PFSK-1 (cell line): Measurements from ENCODE around the gene GPHA2.

Experiments used
- FOXP2 ChIP-seq: optimal IDR thresholded peaks from 2 replicates; pipeline ENCODE3; 2011; ENCODE audit warnings: borderline replicate concordance, control low read depth, inconsistent platforms; ENCODE audit not compliant: insufficient read depth; ENCODE audit errors: extremely low read length, extremely low read depth
- POLR2AphosphoS5 ChIP-seq: IDR thresholded peaks from 2 replicates; pipeline ENCODE4 v1.6.1; 2012; ENCODE audit warnings: low read depth, mild to moderate bottlenecking, control low read depth, low read length, moderate library complexity
- SIN3A ChIP-seq: IDR thresholded peaks from 2 replicates; pipeline ENCODE4 v1.6.1; 2012; ENCODE audit warnings: mild to moderate bottlenecking, low read length, moderate library complexity, borderline replicate concordance; ENCODE audit not compliant: insufficient read depth
- TAF1 ChIP-seq: IDR thresholded peaks from 2 replicates; pipeline ENCODE4 v1.6.1; 2012; ENCODE audit warnings: low read length, control low read depth, borderline replicate concordance; ENCODE audit not compliant: insufficient read depth
- TF ChIP-seq, protein P1 (sequence below), 2 experiments: IDR thresholded peaks; 2 replicates each; pipeline versions ENCODE4 v1.6.1 to v1.8.0; 2011 to 2012; ENCODE audit warnings: low read depth in 2 of 2, low read length in 2 of 2, control low read depth in 1 of 2, inconsistent platforms in 1 of 2, mild to moderate bottlenecking in 1 of 2, moderate library complexity in 1 of 2; ENCODE audit not compliant: insufficient read depth in 1 of 2

The GPHA2 gene

GRCh38 chr11:64892411-64892831 lies 43.3 kb downstream of the GPHA2 start:
- TF ChIP-seq TAF1: no peak
- TF ChIP-seq FOXP2: no peak
- no peak for TF ChIP-seq POLR2AphosphoS5
- TF ChIP-seq, protein P1, sequence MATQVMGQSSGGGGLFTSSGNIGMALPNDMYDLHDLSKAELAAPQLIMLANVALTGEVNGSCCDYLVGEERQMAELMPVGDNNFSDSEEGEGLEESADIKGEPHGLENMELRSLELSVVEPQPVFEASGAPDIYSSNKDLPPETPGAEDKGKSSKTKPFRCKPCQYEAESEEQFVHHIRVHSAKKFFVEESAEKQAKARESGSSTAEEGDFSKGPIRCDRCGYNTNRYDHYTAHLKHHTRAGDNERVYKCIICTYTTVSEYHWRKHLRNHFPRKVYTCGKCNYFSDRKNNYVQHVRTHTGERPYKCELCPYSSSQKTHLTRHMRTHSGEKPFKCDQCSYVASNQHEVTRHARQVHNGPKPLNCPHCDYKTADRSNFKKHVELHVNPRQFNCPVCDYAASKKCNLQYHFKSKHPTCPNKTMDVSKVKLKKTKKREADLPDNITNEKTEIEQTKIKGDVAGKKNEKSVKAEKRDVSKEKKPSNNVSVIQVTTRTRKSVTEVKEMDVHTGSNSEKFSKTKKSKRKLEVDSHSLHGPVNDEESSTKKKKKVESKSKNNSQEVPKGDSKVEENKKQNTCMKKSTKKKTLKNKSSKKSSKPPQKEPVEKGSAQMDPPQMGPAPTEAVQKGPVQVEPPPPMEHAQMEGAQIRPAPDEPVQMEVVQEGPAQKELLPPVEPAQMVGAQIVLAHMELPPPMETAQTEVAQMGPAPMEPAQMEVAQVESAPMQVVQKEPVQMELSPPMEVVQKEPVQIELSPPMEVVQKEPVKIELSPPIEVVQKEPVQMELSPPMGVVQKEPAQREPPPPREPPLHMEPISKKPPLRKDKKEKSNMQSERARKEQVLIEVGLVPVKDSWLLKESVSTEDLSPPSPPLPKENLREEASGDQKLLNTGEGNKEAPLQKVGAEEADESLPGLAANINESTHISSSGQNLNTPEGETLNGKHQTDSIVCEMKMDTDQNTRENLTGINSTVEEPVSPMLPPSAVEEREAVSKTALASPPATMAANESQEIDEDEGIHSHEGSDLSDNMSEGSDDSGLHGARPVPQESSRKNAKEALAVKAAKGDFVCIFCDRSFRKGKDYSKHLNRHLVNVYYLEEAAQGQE (IDR thresholded peaks at IDR 0.05; ENCODE audit: insufficient read depth in 1 of 2, low read depth in 2 of 2, low read length in 2 of 2): no peak
- TF ChIP-seq SIN3A: no peak

DNA sequence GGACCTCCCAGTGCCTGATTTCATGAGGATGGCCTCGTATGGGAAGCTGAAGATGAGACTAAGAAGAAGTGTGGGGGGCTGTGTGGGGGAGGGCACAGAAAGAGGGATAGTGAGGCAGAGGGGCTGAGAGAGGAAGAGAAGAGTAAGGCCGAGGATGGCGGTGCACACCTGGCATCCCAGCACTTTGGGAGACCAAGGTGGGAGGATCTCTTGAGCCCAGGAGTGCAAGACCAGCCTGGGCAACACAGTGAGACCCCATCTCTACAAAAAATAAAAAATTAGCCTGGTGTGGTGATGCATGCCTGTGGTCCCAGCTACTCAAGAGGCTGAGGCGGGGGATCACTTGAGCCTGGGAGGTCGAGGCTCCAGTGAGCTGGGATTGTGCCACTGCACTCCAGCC lies 43.8 kb downstream of the GPHA2 start:
- TF ChIP-seq TAF1 (no peak), POLR2AphosphoS5 (no peak)

DNA sequence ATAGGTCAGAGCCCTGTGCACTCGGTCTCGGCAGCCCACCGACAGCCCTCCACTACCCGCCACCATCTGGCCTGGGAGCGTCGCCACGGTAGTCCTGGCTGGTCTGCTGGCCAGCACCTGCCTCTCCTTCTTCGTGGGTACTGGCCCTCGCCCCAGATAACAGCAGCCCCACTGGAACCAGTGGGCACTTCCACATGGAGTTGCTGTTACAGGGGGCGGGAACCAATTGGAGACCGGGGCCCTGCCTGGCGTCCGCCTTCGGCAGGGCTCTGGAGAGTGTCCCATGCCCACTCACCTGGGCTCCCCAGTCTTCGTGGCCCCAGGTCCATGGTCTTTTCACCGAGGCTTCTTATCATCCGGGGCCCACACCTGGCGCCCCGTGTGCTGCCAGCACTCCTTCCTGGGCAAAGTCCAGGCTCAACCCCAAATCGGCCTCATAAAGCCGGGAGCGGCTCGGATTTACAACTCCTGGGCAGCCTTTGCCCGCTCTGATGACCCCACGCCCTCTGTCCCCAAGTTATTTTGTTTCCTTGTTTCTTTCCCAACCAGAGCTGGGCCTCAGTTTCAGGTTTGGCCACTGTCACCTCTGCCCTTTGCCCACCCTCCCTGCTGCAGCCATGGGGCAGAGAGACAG lies 44.4 kb downstream of the GPHA2 start:
- TF ChIP-seq FOXP2: no peak
- no peak for TF ChIP-seq POLR2AphosphoS5
- no peak for TF ChIP-seq SIN3A
- no peak for TF ChIP-seq TAF1
- TF ChIP-seq, protein P1 (IDR thresholded peaks at IDR 0.05; ENCODE audit: insufficient read depth in 1 of 2, low read depth in 2 of 2, low read length in 2 of 2): no peak

- TF ChIP-seq FOXP2: no peak
- TF ChIP-seq POLR2AphosphoS5: no peak
- TF ChIP-seq SIN3A: no peak
- TF ChIP-seq TAF1: no peak
- TF ChIP-seq, protein P1 (IDR thresholded peaks at IDR 0.05; ENCODE audit: insufficient read depth in 1 of 2, low read depth in 2 of 2, low read length in 2 of 2): no peak
Measured at GRCh38 chr11:64890522-64890939, 45.2 kb downstream of the GPHA2 start.

DNA sequence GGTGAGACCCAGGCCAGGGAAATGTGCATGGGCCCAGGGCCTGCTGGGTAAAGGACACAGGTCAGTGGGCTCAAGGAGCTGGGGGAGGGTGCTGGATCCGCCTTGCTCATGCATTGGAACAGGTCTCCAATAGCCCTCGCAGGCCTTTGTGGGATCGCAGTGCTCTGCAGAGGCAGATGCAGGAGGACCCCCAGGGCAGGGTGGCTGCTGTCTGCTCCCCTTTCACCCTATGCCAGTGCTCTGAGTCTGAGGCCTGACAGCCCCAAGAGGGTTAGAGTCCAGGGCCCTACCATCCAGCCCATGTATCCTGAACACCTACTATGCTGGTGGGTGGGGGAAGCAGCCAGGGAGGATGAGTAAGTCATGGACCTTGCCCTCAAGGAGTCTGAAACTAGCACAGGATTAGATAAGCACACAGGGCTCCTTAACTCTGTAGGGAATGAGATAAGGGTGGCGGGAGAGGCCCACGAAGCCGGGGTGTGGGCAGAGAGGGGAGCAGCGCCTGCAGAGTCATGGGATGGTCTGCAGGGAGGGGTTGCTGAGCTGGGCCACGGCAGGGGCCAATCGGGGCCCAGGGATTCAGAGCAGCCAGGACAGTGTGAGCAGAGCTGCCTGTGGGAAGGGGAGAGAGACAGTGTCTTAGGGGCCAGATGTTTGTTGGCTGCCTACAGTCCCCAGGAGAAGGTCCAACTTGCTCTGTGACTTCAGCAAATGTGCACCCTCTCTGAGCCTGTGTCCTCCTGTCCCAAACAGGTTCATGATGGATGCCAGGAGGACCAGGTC lies 46.8 kb downstream of the GPHA2 start:
- TF ChIP-seq, protein P1 (IDR thresholded peaks at IDR 0.05; ENCODE audit: insufficient read depth in 1 of 2, low read depth in 2 of 2, low read length in 2 of 2): no peak
- TF ChIP-seq POLR2AphosphoS5: no peak
